Sigmoid colon (tissue), 3 donors: Measurements from ENCODE around the gene FAM174C.

Source experiments
- CTCF ChIP-seq, 4 experiments: fragments of 450-650 bp in 3 of 4; fragments of 200-600 bp in 1 of 4; IDR thresholded peaks; one replicate each; pipeline ENCODE4 v1.5.1; 2016 to 2019; ENCODE audit warnings: antibody characterized with exemption in 4 of 4, mild to moderate bottlenecking in 3 of 4, moderate library complexity in 2 of 4
- POLR2A ChIP-seq, 2 donors: fragments of 450-650 bp; IDR thresholded peaks; one replicate each; pipeline ENCODE4 v1.6.1; 2016; ENCODE audit warnings: antibody characterized with exemption in 2 of 2, mild to moderate bottlenecking in 2 of 2, moderate library complexity in 2 of 2

GRCh38 chr19:1312767-1313694, 37.7 kb downstream of the FAM174C start:
- TF ChIP-seq CTCF (IDR thresholded peaks at IDR 0.05) (no peak), POLR2A (IDR thresholded peaks at IDR 0.05) (no peak)
